KMS-11 (cell line): ENCODE measurements around the gene RPS6KA2.

ENCODE experiments used
- H2AFZ ChIP-seq: fragments of 200-600 bp; sonication (generic); 2 replicates; pipeline ENCODE4 v1.6.1; 2016; ENCODE audit warnings: antibody characterized with exemption, mixed run types, low read depth
- H3K27ac ChIP-seq: fragments of 200-600 bp; sonication (generic); 2 replicates; pipeline ENCODE4 v1.6.1; 2016; ENCODE audit warnings: mild to moderate bottlenecking, mixed run types
- H3K27me3 ChIP-seq: fragments of 200-600 bp; sonication (generic); 2 replicates; pipeline ENCODE4 v1.6.1; 2017; ENCODE audit warnings: mild to moderate bottlenecking, low read depth, mixed run types, moderate library complexity; ENCODE audit not compliant: insufficient read depth
- H3K36me3 ChIP-seq: fragments of 200-600 bp; sonication (generic); 2 replicates; pipeline ENCODE4 v1.6.1; 2017; ENCODE audit warnings: mild to moderate bottlenecking, mixed run types; ENCODE audit not compliant: insufficient read depth
- H3K4me1 ChIP-seq: fragments of 200-600 bp; sonication (generic); 2 replicates; pipeline ENCODE4 v1.6.1; 2016; ENCODE audit warnings: mild to moderate bottlenecking, low read depth, mixed run types; ENCODE audit not compliant: poor library complexity, severe bottlenecking
- H3K4me2 ChIP-seq: fragments of 200-600 bp; sonication (generic); 2 replicates; pipeline ENCODE4 v1.7.0; 2016; ENCODE audit warnings: mild to moderate bottlenecking, mixed run types
- H3K4me3 ChIP-seq: fragments of 200-600 bp; sonication (generic); IDR thresholded peaks from 2 replicates; pipeline ENCODE4 v1.6.1; 2017; ENCODE audit warnings: low read depth, low read length, mixed read lengths; ENCODE audit not compliant: insufficient read depth
- H3K79me2 ChIP-seq: fragments of 200-600 bp; sonication (generic); 2 replicates; pipeline ENCODE4 v1.6.1; 2016; ENCODE audit warnings: low read depth, mixed run types; ENCODE audit not compliant: insufficient read depth
- H3K9ac ChIP-seq: fragments of 200-600 bp; sonication (generic); 2 replicates; pipeline ENCODE4 v1.6.1; 2016; ENCODE audit warnings: mild to moderate bottlenecking, mixed run types
- H4K20me1 ChIP-seq: fragments of 200-600 bp; sonication (generic); 2 replicates; pipeline ENCODE4 v1.6.1; 2016; ENCODE audit warnings: mild to moderate bottlenecking, mixed run types; ENCODE audit not compliant: insufficient read depth
- CTCF ChIP-seq: fragments of 200-600 bp; sonication (generic); conservative IDR thresholded peaks from 2 replicates; pipeline ENCODE4 v1.6.1; 2017; ENCODE audit warnings: low read depth, mild to moderate bottlenecking, antibody characterized with exemption, low read length, moderate library complexity, mixed read lengths

Gene RPS6KA2

DNA sequence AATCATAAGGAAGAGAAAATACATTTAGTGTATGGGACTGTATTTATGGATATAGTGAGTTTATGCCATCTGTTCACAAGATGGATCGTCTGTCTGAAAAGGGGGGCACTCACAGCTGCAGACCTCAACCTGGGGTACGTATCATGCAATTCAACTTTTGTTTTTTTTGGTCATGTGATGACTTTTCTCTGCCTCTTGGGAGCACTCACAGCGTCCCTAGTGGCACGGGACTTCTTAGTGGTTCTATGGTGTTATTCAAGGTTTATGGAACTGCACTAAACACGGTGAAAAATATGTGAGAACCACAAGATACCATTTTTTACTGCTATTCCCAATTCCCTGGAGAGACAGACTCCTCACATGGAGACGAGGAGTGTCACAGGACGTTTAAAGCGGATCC is 183.9 kb downstream of the RPS6KA2 start:
- H3K4me1 ChIP-seq: no peaks in the 10 kb centered on the region
- TF ChIP-seq CTCF: no peak
- H3K9ac ChIP-seq: no peak overlapping the region
- H3K36me3 ChIP-seq: no peaks in the 10 kb centered on the region
- H3K4me3 ChIP-seq: no peak overlapping the region
- no peak overlapping the region for H2AFZ ChIP-seq
- H3K27me3 ChIP-seq: no peaks in the 10 kb centered on the region
- no peaks in the 10 kb centered on the region for H3K79me2 ChIP-seq
- H4K20me1 ChIP-seq: no peaks in the 10 kb centered on the region
- H3K27ac ChIP-seq: no peak overlapping the region
- H3K4me2 ChIP-seq: no peak overlapping the region

- Histone ChIP-seq H3K36me3 (no peaks in the 10 kb centered on the region), H3K27me3 (no peaks in the 10 kb centered on the region), H4K20me1 (no peaks in the 10 kb centered on the region), H2AFZ (no peak overlapping the region), H3K9ac (no peak overlapping the region), H3K4me1 (no peaks in the 10 kb centered on the region), H3K4me3 (no peak overlapping the region), H3K27ac (no peak overlapping the region), H3K4me2 (no peak overlapping the region), H3K79me2 (no peaks in the 10 kb centered on the region)
- no peak for TF ChIP-seq CTCF
Observed at GRCh38 chr6:166442131-166442685, 184.8 kb downstream of the RPS6KA2 start.

DNA sequence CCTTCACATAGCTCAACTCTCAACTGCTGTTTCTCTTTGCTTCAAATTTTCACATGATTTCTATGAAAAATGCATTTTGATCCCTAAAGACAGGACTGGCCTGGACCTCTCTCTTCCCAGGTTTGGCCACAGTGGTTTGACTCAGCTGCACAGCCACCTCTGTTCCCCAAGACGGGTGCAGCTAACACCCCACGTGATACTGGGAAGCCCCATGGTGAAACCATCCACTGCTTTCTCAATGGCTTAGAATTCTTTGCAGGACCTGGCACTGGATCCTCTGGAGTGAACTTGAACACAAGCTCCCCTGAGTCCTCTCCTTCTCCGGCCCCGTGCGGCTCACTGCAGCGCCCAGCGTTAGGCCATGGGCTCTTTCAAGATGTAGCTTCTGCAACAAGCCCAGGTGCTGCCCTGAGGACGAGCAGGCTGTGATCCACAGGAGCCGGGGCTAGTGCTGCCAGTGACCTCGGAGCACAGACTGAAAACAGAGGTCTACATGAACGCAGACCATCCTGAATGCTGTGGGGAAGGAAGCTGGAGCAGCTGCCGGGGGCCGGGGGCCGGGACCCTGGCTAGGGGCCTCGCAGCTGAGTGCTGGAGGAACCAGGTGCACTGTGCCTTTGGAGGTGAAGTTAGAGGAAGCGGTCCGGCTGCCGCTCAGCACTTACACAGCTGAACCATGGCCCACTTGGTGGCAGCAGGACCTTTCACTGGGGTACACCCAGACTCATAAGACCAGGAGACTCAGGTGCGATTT is 185.5 kb downstream of the RPS6KA2 start:
- Histone ChIP-seq H3K79me2 (no peaks in the 10 kb centered on the region), H3K27me3 (no peaks in the 10 kb centered on the region), H3K9ac (no peak overlapping the region), H3K27ac (no peak overlapping the region), H3K4me2 (no peak overlapping the region), H4K20me1 (no peaks in the 10 kb centered on the region), H3K4me1 (no peaks in the 10 kb centered on the region), H3K36me3 (no peaks in the 10 kb centered on the region), H2AFZ (no peak overlapping the region), H3K4me3 (no peak overlapping the region)
- no peak for TF ChIP-seq CTCF

GRCh38 chr6:166440729-166441128 is 186.3 kb downstream of the RPS6KA2 start:
- Histone ChIP-seq H4K20me1 (no peaks in the 10 kb centered on the region), H3K36me3 (no peaks in the 10 kb centered on the region), H3K27me3 (no peaks in the 10 kb centered on the region), H3K27ac (no peak overlapping the region), H2AFZ (no peak overlapping the region), H3K79me2 (no peaks in the 10 kb centered on the region), H3K4me1 (no peaks in the 10 kb centered on the region), H3K9ac (no peak overlapping the region), H3K4me3 (no peak overlapping the region), H3K4me2 (no peak overlapping the region)
- no peak for TF ChIP-seq CTCF
